ENCODE data around the gene MEPCE.

- no peak for TF ChIP-seq EZH2 (IDR thresholded peaks at IDR 0.05; ENCODE audit: insufficient read depth, poor library complexity, severe bottlenecking)
- no peak for TF ChIP-seq EZH2phosphoT487 (IDR thresholded peaks at IDR 0.05; ENCODE audit: insufficient read depth, low read depth)
Measured at GRCh38 chr7:100401811-100402210, 27.8 kb upstream of the MEPCE start.

Measured in GM23248 (cell line).